GM23338 (cell line): Measurements from ENCODE around the gene RAB6A.

Source experiments
- CREB1 ChIP-seq: fragments of 250-450 bp; sonication (Bioruptor Pico); IDR thresholded peaks from 2 replicates; pipeline ENCODE4 v1.5.0; 2020; ENCODE audit warnings: low read depth, mild to moderate bottlenecking, moderate library complexity
- EZH2 ChIP-seq: fragments of 200-600 bp; sonication (generic); IDR thresholded peaks from one replicate; pipeline ENCODE4 v1.8.0; 2017; ENCODE audit warnings: antibody characterized with exemption, mild to moderate bottlenecking, low read depth; ENCODE audit not compliant: unreplicated experiment
- EZH2phosphoT487 ChIP-seq: fragments of 200-600 bp; sonication (generic); IDR thresholded peaks from one replicate; pipeline ENCODE4 v1.8.1; 2018; ENCODE audit warnings: antibody characterized with exemption; ENCODE audit not compliant: unreplicated experiment
- JUNB ChIP-seq: IDR thresholded peaks from one replicate; pipeline ENCODE4 v1.6.1; 2016; ENCODE audit warnings: antibody characterized with exemption; ENCODE audit not compliant: unreplicated experiment
- POLR2AphosphoS5 ChIP-seq: IDR thresholded peaks from 2 replicates; pipeline ENCODE4 v1.6.1; 2016; ENCODE audit warnings: antibody characterized with exemption, low read depth
- STAT1 ChIP-seq: IDR thresholded peaks from one replicate; pipeline ENCODE4 v1.6.1; 2016; ENCODE audit warnings: antibody characterized with exemption; ENCODE audit not compliant: unreplicated experiment
- TF ChIP-seq, protein P1 (sequence below), 2 experiments: fragments of 200-600 bp in 1 of 2; sonication (generic) in 1 of 2; conservative IDR thresholded peaks; 2 replicates each; pipeline versions ENCODE4 v1.5.1 to v1.6.1; 2016 to 2017; ENCODE audit warnings: antibody characterized with exemption in 2 of 2, low read depth in 2 of 2, mild to moderate bottlenecking in 2 of 2, moderate library complexity in 1 of 2
- TF ChIP-seq, protein P2 (sequence below): IDR thresholded peaks from one replicate; pipeline ENCODE4 v1.6.1; 2018; ENCODE audit warnings: antibody characterized with exemption; ENCODE audit not compliant: unreplicated experiment
- TF ChIP-seq, protein P3 (sequence below): IDR thresholded peaks from 2 replicates; pipeline ENCODE4 v1.6.1; 2016; ENCODE audit warnings: antibody characterized with exemption

DNA sequence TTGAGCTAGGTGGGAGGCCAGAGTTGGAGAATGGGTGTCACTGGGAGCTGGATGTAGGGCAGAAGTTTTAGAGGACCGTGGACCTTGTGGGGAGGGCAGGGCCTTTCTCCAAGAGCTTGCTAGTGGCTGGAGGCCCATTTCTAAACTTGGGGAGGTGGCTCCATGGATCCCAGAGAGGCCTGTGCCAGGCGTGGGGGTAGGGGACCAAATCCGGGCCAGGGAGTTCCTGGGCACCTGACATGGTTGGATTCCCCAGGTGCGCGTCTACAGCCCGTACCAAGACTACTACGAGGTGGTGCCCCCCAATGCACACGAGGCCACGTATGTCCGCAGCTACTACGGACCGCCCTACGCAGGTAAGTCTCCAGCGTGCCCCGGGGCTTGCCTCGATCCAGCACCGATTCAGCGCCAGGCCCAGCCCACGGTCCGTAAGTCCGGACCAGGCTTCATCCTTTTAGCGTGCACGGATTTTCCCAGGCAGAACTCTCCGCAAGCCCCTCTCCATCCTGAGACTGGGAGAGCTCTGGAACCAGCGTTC is 100.3 kb downstream of the RAB6A start:
- TF ChIP-seq, protein P1, sequence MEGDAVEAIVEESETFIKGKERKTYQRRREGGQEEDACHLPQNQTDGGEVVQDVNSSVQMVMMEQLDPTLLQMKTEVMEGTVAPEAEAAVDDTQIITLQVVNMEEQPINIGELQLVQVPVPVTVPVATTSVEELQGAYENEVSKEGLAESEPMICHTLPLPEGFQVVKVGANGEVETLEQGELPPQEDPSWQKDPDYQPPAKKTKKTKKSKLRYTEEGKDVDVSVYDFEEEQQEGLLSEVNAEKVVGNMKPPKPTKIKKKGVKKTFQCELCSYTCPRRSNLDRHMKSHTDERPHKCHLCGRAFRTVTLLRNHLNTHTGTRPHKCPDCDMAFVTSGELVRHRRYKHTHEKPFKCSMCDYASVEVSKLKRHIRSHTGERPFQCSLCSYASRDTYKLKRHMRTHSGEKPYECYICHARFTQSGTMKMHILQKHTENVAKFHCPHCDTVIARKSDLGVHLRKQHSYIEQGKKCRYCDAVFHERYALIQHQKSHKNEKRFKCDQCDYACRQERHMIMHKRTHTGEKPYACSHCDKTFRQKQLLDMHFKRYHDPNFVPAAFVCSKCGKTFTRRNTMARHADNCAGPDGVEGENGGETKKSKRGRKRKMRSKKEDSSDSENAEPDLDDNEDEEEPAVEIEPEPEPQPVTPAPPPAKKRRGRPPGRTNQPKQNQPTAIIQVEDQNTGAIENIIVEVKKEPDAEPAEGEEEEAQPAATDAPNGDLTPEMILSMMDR (conservative IDR thresholded peaks at IDR 0.05; ENCODE audit: low read depth in 2 of 2), result no peak
- TF ChIP-seq EZH2, result no peak
- no peak for TF ChIP-seq POLR2AphosphoS5
- TF ChIP-seq, protein P2, sequence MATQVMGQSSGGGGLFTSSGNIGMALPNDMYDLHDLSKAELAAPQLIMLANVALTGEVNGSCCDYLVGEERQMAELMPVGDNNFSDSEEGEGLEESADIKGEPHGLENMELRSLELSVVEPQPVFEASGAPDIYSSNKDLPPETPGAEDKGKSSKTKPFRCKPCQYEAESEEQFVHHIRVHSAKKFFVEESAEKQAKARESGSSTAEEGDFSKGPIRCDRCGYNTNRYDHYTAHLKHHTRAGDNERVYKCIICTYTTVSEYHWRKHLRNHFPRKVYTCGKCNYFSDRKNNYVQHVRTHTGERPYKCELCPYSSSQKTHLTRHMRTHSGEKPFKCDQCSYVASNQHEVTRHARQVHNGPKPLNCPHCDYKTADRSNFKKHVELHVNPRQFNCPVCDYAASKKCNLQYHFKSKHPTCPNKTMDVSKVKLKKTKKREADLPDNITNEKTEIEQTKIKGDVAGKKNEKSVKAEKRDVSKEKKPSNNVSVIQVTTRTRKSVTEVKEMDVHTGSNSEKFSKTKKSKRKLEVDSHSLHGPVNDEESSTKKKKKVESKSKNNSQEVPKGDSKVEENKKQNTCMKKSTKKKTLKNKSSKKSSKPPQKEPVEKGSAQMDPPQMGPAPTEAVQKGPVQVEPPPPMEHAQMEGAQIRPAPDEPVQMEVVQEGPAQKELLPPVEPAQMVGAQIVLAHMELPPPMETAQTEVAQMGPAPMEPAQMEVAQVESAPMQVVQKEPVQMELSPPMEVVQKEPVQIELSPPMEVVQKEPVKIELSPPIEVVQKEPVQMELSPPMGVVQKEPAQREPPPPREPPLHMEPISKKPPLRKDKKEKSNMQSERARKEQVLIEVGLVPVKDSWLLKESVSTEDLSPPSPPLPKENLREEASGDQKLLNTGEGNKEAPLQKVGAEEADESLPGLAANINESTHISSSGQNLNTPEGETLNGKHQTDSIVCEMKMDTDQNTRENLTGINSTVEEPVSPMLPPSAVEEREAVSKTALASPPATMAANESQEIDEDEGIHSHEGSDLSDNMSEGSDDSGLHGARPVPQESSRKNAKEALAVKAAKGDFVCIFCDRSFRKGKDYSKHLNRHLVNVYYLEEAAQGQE, result no peak
- no peak for TF ChIP-seq STAT1
- TF ChIP-seq CREB1 (CRISPR knock-in tag), result no peak
- no peak for TF ChIP-seq EZH2phosphoT487
- TF ChIP-seq JUNB, result no peak
- TF ChIP-seq, protein P3, sequence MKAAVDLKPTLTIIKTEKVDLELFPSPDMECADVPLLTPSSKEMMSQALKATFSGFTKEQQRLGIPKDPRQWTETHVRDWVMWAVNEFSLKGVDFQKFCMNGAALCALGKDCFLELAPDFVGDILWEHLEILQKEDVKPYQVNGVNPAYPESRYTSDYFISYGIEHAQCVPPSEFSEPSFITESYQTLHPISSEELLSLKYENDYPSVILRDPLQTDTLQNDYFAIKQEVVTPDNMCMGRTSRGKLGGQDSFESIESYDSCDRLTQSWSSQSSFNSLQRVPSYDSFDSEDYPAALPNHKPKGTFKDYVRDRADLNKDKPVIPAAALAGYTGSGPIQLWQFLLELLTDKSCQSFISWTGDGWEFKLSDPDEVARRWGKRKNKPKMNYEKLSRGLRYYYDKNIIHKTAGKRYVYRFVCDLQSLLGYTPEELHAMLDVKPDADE, result no peak
